Thymus (tissue), 11 donors: ENCODE data around the gene MRC2. TPM values are rescaled to one million over a fixed set of nuclear protein-coding genes. Genes with fewer than 3 reads are reported as not detected.
A peak's percentile ranks its signal among the peaks of the same experiment; 100 is the strongest.

Experiments used
- DNase-seq, 9 donors: peaks; one replicate each; pipeline ENCODE4 v3.0.0-alpha.2; 2013; ENCODE audit warnings: low spot score in 9 of 9, low read depth in 6 of 9, missing footprints in 1 of 9
- H3K27ac ChIP-seq, 2 donors: one replicate each; pipeline ENCODE4 v1.5.1; 2013; ENCODE audit warnings: control low read depth in 1 of 2, low read depth in 1 of 2, low read length in 1 of 2, mild to moderate bottlenecking in 1 of 2, moderate library complexity in 1 of 2
- H3K27me3 ChIP-seq, 2 donors: one replicate each; pipeline ENCODE4 v1.5.1; 2013; ENCODE audit warnings: low read length in 1 of 2; ENCODE audit not compliant: control insufficient read depth in 2 of 2, insufficient read depth in 1 of 2
- H3K36me3 ChIP-seq, 2 donors: one replicate each; pipeline ENCODE4 v1.5.1; 2013; ENCODE audit warnings: low read length in 1 of 2, mild to moderate bottlenecking in 1 of 2, moderate library complexity in 1 of 2; ENCODE audit not compliant: control insufficient read depth in 2 of 2, insufficient read depth in 2 of 2
- H3K4me1 ChIP-seq, 2 donors: one replicate each; pipeline ENCODE4 v1.5.1; 2013; ENCODE audit warnings: low read length in 2 of 2; ENCODE audit not compliant: control insufficient read depth in 2 of 2, insufficient read depth in 2 of 2
- H3K4me3 ChIP-seq, 2 donors: one replicate each; pipeline ENCODE4 v1.5.1; 2013; ENCODE audit warnings: low read length in 2 of 2, control low read depth in 1 of 2, mild to moderate bottlenecking in 1 of 2
- H3K9me3 ChIP-seq, 2 donors: one replicate each; pipeline ENCODE4 v1.5.1; 2013; ENCODE audit warnings: low read length in 1 of 2, mild to moderate bottlenecking in 1 of 2; ENCODE audit not compliant: control insufficient read depth in 2 of 2, insufficient read depth in 1 of 2
- WGBS: extraction: QIAGEN DNeasy Blood & Tissue Kit; methylation state at CpG from one replicate; pipeline ENCODE4 v1.1.7; 2013; 5-methylcytosine and 5-hydroxymethylcytosine counted together
- polyA plus RNA-seq: library from polyadenylated mRNA; stranded (reverse); fragments of 200-250 nt; gene quantifications from one replicate; pipeline ENCODE4 v1.2.3, GENCODE V29; 2013
- total RNA-seq: library from RNA; stranded (reverse); fragments of 120-200 nt; gene quantifications from one replicate; pipeline ENCODE4 v1.2.4, GENCODE V29; 2013
- donor health status: healthy.

MRC2 gene
- total and polyA plus RNA-seq, 2 donors, result 9.0 to 14.5 TPM

GRCh38 chr17:62670202-62670821 is 42.8 kb downstream of the MRC2 start:
- Histone ChIP-seq H3K4me3 (no peak overlapping the region), H3K36me3 (no peaks in the 10 kb centered on the region), H3K27ac (no peak overlapping the region), H3K9me3 (no peaks in the 10 kb centered on the region), H3K4me1 (peaks cover 0 to 2% of the 10 kb centered on the region in 2 donors), H3K27me3 (no peaks in the 10 kb centered on the region)
- DNase-seq, result peak in 1 of 9 donors; percentile 8
- 94% methylated on average over 24 of the region's 24 CpGs for WGBS

DNA sequence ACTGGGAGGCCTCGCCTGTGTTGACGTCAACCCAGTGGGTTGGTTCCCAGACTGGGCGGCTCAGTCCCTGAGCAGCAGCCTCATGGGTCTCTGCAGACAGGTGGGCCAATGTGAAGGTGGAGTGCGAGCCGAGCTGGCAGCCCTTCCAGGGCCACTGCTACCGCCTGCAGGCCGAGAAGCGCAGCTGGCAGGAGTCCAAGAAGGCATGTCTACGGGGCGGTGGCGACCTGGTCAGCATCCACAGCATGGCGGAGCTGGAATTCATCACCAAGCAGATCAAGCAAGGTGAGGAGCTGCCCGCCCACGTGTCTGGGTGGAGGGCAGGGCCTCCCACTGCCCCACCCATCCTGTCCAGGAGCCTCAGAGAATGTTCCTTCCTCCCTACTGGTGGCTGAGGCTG is 44.1 kb downstream of the MRC2 start:
- Histone ChIP-seq H3K9me3 (no peaks in the 10 kb centered on the region), H3K36me3 (no peaks in the 10 kb centered on the region), H3K27me3 (no peaks in the 10 kb centered on the region), H3K27ac (no peak overlapping the region), H3K4me3 (no peak overlapping the region), H3K4me1 (peaks cover 0 to 2% of the 10 kb centered on the region in 2 donors)
- WGBS, result 92% methylated on average over 14 of the region's 14 CpGs
- no peak for DNase-seq

DNA sequence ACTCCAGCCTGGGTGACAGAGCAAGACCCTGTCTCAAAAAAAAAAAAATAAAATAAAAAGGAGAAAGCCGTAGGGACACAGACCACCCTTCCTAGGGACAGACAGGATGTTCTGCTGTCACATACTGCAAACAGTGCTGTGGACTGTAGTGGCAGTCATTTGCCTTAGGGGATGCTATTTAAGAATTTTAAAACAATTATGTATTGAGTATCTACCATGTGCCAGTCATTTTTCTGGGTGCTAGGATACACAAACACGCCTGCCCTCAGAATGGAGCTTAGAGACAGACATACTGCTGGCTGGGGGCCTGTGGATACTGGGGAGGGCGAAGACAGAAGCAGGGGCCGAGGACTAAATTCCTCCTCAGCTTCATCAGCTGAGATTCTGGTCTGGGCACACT is 45.5 kb downstream of the MRC2 start:
- H3K9me3 ChIP-seq, result no peaks in the 10 kb centered on the region
- H3K27ac ChIP-seq, result no peak overlapping the region
- no peak for DNase-seq

GRCh38 chr17:62673614-62674362 is 46.3 kb downstream of the MRC2 start:
- 98% methylated on average over 20 of the region's 20 CpGs for WGBS
- no peak for DNase-seq
- H3K36me3 ChIP-seq, result no peaks in the 10 kb centered on the region
- no peaks in the 10 kb centered on the region for H3K9me3 ChIP-seq
- H3K27me3 ChIP-seq, result no peaks in the 10 kb centered on the region
- H3K4me1 ChIP-seq, result no peaks in the 10 kb centered on the region
- H3K27ac ChIP-seq, result no peak overlapping the region
- H3K4me3 ChIP-seq, result no peak overlapping the region

More for the DNA sequence above, 45.5 kb downstream of the MRC2 start:
- no peak overlapping the region for H3K4me3 ChIP-seq
- no peaks in the 10 kb centered on the region for H3K4me1 ChIP-seq
- 98% methylated on average over 4 of the region's 4 CpGs for WGBS
- no peaks in the 10 kb centered on the region for H3K27me3 ChIP-seq
- no peaks in the 10 kb centered on the region for H3K36me3 ChIP-seq

GRCh38 chr17:62674363-62674739 is 46.9 kb downstream of the MRC2 start:
- DNase-seq, result no peak
- WGBS, result 87% methylated on average over 6 of the region's 6 CpGs
- Histone ChIP-seq H3K4me3 (no peak overlapping the region), H3K27me3 (no peaks in the 10 kb centered on the region), H3K36me3 (no peaks in the 10 kb centered on the region), H3K9me3 (no peaks in the 10 kb centered on the region), H3K27ac (no peak overlapping the region), H3K4me1 (no peaks in the 10 kb centered on the region)

DNA sequence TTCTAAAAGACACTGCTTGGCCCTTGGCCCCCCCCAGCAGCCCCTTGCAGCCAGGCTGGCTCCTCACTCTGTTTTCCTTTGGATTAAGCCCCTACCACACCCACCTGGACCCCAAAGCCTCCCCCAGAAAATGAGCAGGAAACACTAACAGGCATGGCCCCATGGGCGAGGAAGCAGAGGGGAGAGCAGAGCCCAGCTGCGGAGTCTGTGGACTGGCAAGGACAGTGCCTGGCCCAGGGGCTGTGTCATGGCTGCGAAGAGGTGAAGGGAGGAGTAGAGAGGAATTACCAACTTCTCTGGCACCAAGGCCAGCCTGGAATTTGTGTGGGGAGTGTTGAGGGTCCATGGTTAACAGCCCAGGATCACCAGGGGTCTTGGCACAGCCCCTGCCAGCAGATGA is 47.4 kb downstream of the MRC2 start:
- Histone ChIP-seq H3K9me3 (no peaks in the 10 kb centered on the region), H3K36me3 (no peaks in the 10 kb centered on the region), H3K27ac (no peak overlapping the region), H3K4me3 (no peak overlapping the region), H3K4me1 (no peaks in the 10 kb centered on the region), H3K27me3 (no peaks in the 10 kb centered on the region)
- 98% methylated on average over 3 of the region's 3 CpGs for WGBS
- no peak for DNase-seq

DNA sequence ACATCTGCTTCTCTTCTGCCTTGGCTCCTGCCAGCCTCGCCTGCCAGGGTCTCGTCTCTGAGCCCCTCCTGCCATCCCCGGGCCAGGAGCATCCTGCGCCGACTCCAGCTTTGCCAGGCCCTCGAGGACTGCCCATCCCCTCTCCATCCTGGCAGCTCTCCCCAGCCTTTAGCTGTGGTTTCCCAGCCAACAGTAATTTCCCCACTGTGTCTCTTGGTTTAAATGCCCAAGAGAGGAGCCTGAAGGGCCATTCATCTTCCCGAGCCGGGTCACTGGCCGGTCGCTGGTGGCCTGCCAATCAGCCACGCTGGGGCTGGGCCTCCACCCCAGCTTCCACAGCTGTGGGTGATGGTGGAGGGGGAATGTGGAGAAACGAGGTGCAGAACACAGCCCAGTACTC is 47.8 kb downstream of the MRC2 start:
- no peak for DNase-seq
- 95% methylated on average over 12 of the region's 12 CpGs for WGBS
- H3K4me1 ChIP-seq, result no peaks in the 10 kb centered on the region
- H3K27me3 ChIP-seq, result no peaks in the 10 kb centered on the region
- no peaks in the 10 kb centered on the region for H3K36me3 ChIP-seq
- no peak overlapping the region for H3K4me3 ChIP-seq
- H3K27ac ChIP-seq, result no peak overlapping the region
- H3K9me3 ChIP-seq, result peaks cover 0 to 3% of the 10 kb centered on the region in 2 donors

DNA sequence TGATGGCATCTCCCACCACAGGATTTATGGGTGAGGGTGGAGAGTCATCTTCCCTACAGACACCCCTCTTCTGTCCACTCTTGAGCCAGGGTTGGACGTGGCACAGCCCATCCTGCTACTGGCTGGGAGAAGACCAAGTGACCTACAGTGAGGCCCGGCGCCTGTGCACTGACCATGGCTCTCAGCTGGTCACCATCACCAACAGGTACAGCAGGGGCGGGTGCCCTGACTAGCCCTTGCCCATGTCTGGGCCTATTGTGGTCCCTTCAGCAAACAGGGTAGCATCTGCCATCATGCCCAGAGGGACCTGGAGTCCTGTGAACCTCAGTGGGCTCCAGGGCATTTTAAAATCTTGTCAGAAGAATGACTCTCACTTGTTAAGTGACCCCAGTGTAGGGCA is 48.2 kb downstream of the MRC2 start:
- peaks cover 0 to under 1% of the 10 kb centered on the region in 2 donors for H3K36me3 ChIP-seq
- no peak for DNase-seq
- 97% methylated on average over 4 of the region's 4 CpGs for WGBS

DNA sequence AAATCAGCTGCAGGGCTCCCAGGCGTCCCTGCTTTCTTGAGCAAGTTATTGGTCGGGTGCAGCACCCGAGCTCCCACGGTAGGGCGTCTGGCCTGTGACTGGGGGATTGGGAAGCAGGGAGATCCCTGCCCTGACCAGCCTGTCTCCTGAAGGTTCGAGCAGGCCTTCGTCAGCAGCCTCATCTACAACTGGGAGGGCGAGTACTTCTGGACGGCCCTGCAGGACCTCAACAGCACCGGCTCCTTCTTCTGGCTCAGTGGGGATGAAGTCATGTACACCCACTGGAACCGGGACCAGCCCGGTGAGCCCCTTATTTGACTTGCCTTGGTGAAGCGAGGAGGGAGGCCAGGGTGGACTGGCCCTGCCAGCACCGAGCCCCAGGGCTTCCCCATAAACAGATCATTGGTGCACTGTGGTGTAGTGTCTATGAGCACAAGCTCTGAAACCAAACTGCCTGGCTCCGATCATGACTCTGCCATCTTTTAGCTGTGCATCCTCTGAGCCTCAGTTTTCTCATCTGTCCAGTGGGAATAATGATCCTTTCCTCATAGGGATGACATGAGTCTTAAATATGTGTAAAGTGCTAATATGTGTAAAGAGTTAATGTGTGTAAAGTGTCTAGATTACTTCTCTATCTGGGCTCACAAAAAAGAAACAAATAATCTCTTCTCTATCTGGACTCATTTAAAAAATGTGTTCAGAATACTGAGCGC is 48.9 kb downstream of the MRC2 start:
- Histone ChIP-seq H3K4me3 (no peak overlapping the region), H3K9me3 (peaks cover 0 to 3% of the 10 kb centered on the region in 2 donors), H3K36me3 (peaks cover 0 to 5% of the 10 kb centered on the region in 2 donors), H3K27ac (no peak overlapping the region), H3K27me3 (no peaks in the 10 kb centered on the region), H3K4me1 (no peaks in the 10 kb centered on the region)
- 97% methylated on average over 16 of the region's 16 CpGs for WGBS
- no peak for DNase-seq

More for the DNA sequence above, 48.2 kb downstream of the MRC2 start:
- peaks cover 0 to 3% of the 10 kb centered on the region in 2 donors for H3K9me3 ChIP-seq
- H3K4me3 ChIP-seq, result no peak overlapping the region
- H3K4me1 ChIP-seq, result no peaks in the 10 kb centered on the region
- H3K27ac ChIP-seq, result no peak overlapping the region
- H3K27me3 ChIP-seq, result no peaks in the 10 kb centered on the region
